CD4-positive, alpha-beta memory T cell (primary cell): Measurements from ENCODE around the gene PPFIA2. TPM values are rescaled to one million over a fixed set of nuclear protein-coding genes. Genes with fewer than 3 reads are reported as not detected.

ENCODE experiments used
- CTCF ChIA-PET: fragments of 350-600 bp; sonication (Branson Sonifier 250); formaldehyde crosslinking; loops from one replicate; lab custom pipeline; 2021; ENCODE audit warnings: inconsistent platforms; ENCODE audit not compliant: partially characterized antibody; lab: Charles Lee
- POLR2A ChIA-PET: fragments of 350-600 bp; sonication (Branson Sonifier 250); formaldehyde crosslinking; loops from one replicate; lab custom pipeline; 2021; ENCODE audit not compliant: partially characterized antibody; lab: Charles Lee
- DNase-seq, 5 donors: peaks; one replicate each; pipeline versions ENCODE4 v3.0.0 to v3.0.0-alpha.2; 2020 to 2022; ENCODE audit warnings: mixed read lengths in 1 of 5
- H3K27ac ChIP-seq: one replicate; pipeline ENCODE4 v1.7.0; 2013; ENCODE audit warnings: low read depth, low read length
- H3K27me3 ChIP-seq: 2 replicates; pipeline ENCODE4 v1.7.0; 2013; ENCODE audit warnings: mild to moderate bottlenecking, low read length, moderate library complexity; ENCODE audit not compliant: insufficient read depth
- H3K36me3 ChIP-seq: 2 replicates; pipeline ENCODE4 v1.7.0; 2013; ENCODE audit warnings: mild to moderate bottlenecking, low read length, moderate library complexity; ENCODE audit not compliant: insufficient read depth
- H3K4me1 ChIP-seq: 2 replicates; pipeline ENCODE4 v1.7.0; 2013; ENCODE audit warnings: mild to moderate bottlenecking, low read length, moderate library complexity; ENCODE audit not compliant: insufficient read depth
- H3K4me3 ChIP-seq, 2 donors: one replicate each; pipeline ENCODE4 v1.7.0; 2013; ENCODE audit warnings: low read length in 2 of 2, mild to moderate bottlenecking in 1 of 2
- H3K9me3 ChIP-seq, 2 donors: one replicate each; pipeline ENCODE4 v1.7.0; 2013; ENCODE audit warnings: low read length in 2 of 2, control low read depth in 1 of 2; ENCODE audit not compliant: control insufficient read depth in 1 of 2
- H3K27ac Mint-ChIP-seq, 7 donors: one replicate each; pipeline ENCODE4 v1.8.0; 2020 to 2021; ENCODE audit warnings: mixed read lengths in 7 of 7, mild to moderate bottlenecking in 6 of 7, inconsistent platforms in 3 of 7, moderate library complexity in 3 of 7
- H3K27me3 Mint-ChIP-seq, 2 donors: one replicate each; pipeline ENCODE4 v1.8.0; 2020 to 2021; ENCODE audit warnings: mixed read lengths in 2 of 2
- H3K36me3 Mint-ChIP-seq, 2 donors: one replicate each; pipeline ENCODE4 v1.8.0; 2020 to 2021; ENCODE audit warnings: mixed read lengths in 2 of 2, inconsistent platforms in 1 of 2, mild to moderate bottlenecking in 1 of 2
- H3K4me1 Mint-ChIP-seq, 4 donors: one replicate each; pipeline ENCODE4 v1.8.0; 2020 to 2021; ENCODE audit warnings: mixed read lengths in 4 of 4, mild to moderate bottlenecking in 1 of 4
- H3K4me3 Mint-ChIP-seq, 8 donors: one replicate each; pipeline ENCODE4 v1.8.0; 2020 to 2021; ENCODE audit warnings: mixed read lengths in 8 of 8, mild to moderate bottlenecking in 7 of 8, moderate library complexity in 6 of 8, inconsistent platforms in 3 of 8
- H3K9me3 Mint-ChIP-seq, 8 donors: one replicate each; pipeline ENCODE4 v1.8.0; 2020 to 2021; ENCODE audit warnings: mixed read lengths in 8 of 8, mild to moderate bottlenecking in 5 of 8, inconsistent platforms in 3 of 8, moderate library complexity in 1 of 8
- intact Hi-C: fragments of 100-400 bp; cut with micrococcal nuclease; formaldehyde crosslinking; loops from one replicate; pipeline ENCODE4 v1.15.1; 2023
- polyA plus RNA-seq, 2 donors: library from polyadenylated mRNA; unstranded; fragments of 300-500 nt; fragmentation: Illumina TruSeq; gene quantifications; one replicate each; pipeline ENCODE4 v1.2.3, GENCODE V29; 2021
- total RNA-seq, 2 experiments: library from RNA; stranded (reverse); gene quantifications; one replicate each; pipeline ENCODE4 v1.2.3, GENCODE V29; 2021

PPFIA2 gene
- total and polyA plus RNA-seq, 4 experiments from 2014 or later: not detected

DNA sequence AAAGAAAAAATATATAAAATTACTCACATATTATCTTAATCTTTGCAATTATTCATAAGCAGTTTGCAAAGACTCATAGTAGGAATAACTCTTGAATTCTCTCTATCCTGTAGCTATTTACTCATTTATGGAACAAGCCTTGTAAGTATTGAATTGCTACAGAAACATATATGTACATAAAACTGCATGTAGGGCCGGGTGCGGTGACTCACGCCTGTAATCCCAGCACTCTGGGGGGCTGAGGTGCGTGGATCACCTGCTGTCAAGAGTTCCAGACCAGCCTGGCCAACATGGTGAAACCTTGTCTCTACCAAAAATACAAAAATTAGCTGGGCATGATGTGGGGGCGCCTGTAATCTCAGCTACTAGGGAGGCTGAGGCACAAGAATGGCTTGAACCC, 286.2 kb downstream of the PPFIA2 start:
- intact Hi-C loops: no loop called here
- H3K4me3 ChIP-seq: no peak overlapping the region
- no peak overlapping the region for H3K27ac ChIP-seq
- no peaks in the 10 kb centered on the region for H3K36me3 ChIP-seq
- no peaks in the 10 kb centered on the region for H3K4me1 ChIP-seq
- POLR2A ChIA-PET: no interaction called here
- Mint-ChIP-seq H3K9me3 (peaks cover 0 to 5% (median 2%) of the 10 kb centered on the region in 8 donors), H3K27ac (no peak overlapping the region), H3K36me3 (no peaks in the 10 kb centered on the region), H3K4me3 (no peak overlapping the region), H3K4me1 (peaks cover 0 to 1% (median 0%) of the 10 kb centered on the region in 4 donors), H3K27me3 (no peaks in the 10 kb centered on the region)
- no peaks in the 10 kb centered on the region for H3K27me3 ChIP-seq
- no peaks in the 10 kb centered on the region for H3K9me3 ChIP-seq
- DNase-seq: no peak
- CTCF ChIA-PET: no interaction called here

DNA sequence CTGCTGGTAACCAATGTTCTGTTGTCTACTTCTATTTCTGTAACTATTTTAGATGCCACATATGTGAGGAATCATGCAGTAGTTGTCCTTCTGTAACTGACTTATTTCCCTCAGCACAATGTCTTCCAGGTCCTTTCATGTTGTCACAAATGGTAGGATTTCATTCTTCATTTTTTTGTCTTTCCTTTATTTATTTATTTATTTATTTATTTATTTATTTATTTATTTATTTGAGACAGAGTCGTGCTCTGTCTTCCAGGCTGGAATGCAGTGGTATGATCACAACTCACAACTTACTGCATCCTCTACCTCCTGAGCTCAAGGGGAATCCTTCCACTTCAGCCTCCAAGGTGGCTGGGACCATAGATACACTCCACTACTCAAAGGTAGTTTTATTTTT, 288.2 kb downstream of the PPFIA2 start:
- Mint-ChIP-seq H3K9me3 (peaks cover 0 to 5% (median 0%) of the 10 kb centered on the region in 8 donors), H3K4me3 (no peak overlapping the region), H3K27me3 (no peaks in the 10 kb centered on the region), H3K4me1 (no peaks in the 10 kb centered on the region), H3K36me3 (no peaks in the 10 kb centered on the region), H3K27ac (no peak overlapping the region)
- Histone ChIP-seq H3K4me1 (no peaks in the 10 kb centered on the region), H3K27ac (no peak overlapping the region), H3K4me3 (no peak overlapping the region), H3K36me3 (no peaks in the 10 kb centered on the region), H3K27me3 (no peaks in the 10 kb centered on the region), H3K9me3 (no peaks in the 10 kb centered on the region)
- intact Hi-C loops: no loop called here
- CTCF ChIA-PET: no interaction called here
- POLR2A ChIA-PET: no interaction called here
- no peak for DNase-seq

DNA sequence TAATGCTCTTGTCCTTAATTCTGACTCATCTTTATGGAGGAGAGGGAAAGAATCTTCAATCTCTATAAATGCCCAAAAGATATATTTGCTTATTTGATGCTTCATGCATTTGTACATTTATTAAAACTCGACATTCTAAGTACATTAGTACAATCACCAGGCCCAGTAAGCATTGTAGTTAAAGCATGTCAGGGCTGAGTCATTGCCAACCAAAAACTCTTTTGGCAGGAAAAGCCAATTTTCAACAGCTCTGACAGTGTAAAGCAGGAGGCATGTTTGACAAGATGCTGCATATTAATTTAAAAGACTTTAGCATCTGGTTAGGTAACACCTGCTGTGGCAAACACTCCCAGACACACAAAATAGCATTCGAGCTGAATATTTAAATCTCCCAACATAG, 290.9 kb downstream of the PPFIA2 start:
- H3K4me1 ChIP-seq: no peaks in the 10 kb centered on the region
- CTCF ChIA-PET: no interaction called here
- DNase-seq: no peak
- H3K27ac Mint-ChIP-seq: no peak overlapping the region
- no peaks in the 10 kb centered on the region for H3K4me1 Mint-ChIP-seq
- H3K9me3 Mint-ChIP-seq: peaks cover 0 to 7% (median 1%) of the 10 kb centered on the region in 8 donors
- no peaks in the 10 kb centered on the region for H3K27me3 ChIP-seq
- no peaks in the 10 kb centered on the region for H3K9me3 ChIP-seq
- H3K27ac ChIP-seq: no peak overlapping the region
- H3K36me3 ChIP-seq: no peaks in the 10 kb centered on the region
- POLR2A ChIA-PET: no interaction called here
- no peaks in the 10 kb centered on the region for H3K36me3 Mint-ChIP-seq
- H3K27me3 Mint-ChIP-seq: no peaks in the 10 kb centered on the region
- no peak overlapping the region for H3K4me3 ChIP-seq
- intact Hi-C loops: no loop called here
- no peak overlapping the region for H3K4me3 Mint-ChIP-seq

DNA sequence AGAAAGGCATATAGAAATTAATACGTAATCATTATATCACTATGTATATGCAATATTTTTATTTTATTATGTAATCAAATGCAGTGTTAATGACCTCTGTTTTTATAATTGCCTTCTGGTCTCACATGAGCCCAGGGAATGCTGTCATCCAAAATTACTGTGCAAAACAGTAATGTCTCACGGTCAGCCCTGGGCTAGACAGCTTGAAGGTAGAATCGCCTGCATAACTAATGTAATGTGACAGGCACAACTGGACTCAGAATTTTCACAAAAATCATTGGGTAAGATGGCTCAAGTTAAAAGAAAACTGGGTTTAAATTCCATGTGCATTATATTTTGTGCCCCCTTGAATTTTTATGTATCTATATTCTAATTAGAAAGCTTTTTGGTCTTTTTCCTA, 293.3 kb downstream of the PPFIA2 start:
- Histone ChIP-seq H3K4me1 (no peaks in the 10 kb centered on the region), H3K27ac (no peak overlapping the region), H3K4me3 (no peak overlapping the region), H3K27me3 (no peaks in the 10 kb centered on the region), H3K9me3 (no peaks in the 10 kb centered on the region), H3K36me3 (no peaks in the 10 kb centered on the region)
- Mint-ChIP-seq H3K4me3 (no peak overlapping the region), H3K27ac (no peak overlapping the region), H3K4me1 (no peaks in the 10 kb centered on the region), H3K27me3 (no peaks in the 10 kb centered on the region), H3K9me3 (peaks cover 0 to 8% (median 0%) of the 10 kb centered on the region in 8 donors), H3K36me3 (no peaks in the 10 kb centered on the region)
- ChIA-PET CTCF (no interaction called here), POLR2A (no interaction called here)
- DNase-seq: no peak
- intact Hi-C loops: no loop called here

DNA sequence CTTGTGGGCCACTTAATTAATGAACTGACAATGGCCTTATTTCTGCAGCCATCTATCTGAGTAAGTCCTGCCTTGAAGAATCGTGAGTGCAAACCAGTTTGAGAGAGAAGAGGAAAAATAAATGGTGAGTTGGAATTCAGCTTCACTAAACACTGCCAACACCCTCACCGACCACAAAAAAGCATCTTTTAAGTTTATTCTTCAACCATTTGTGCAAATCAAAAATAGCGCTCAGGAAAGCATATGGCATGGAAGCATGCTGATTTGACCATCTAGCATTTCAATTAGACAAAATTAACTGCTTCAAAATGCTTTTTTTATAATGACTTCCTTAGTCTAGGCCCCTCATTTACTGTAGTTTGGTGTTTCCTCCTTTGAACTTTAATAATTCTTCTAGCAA, 294.0 kb downstream of the PPFIA2 start:
- Histone ChIP-seq H3K9me3 (no peaks in the 10 kb centered on the region), H3K4me3 (no peak overlapping the region), H3K27me3 (no peaks in the 10 kb centered on the region), H3K36me3 (no peaks in the 10 kb centered on the region), H3K27ac (no peak overlapping the region), H3K4me1 (no peaks in the 10 kb centered on the region)
- Mint-ChIP-seq H3K4me1 (no peaks in the 10 kb centered on the region), H3K27ac (no peak overlapping the region), H3K9me3 (peaks cover 0 to 11% (median 3%) of the 10 kb centered on the region in 8 donors), H3K27me3 (no peaks in the 10 kb centered on the region), H3K4me3 (no peak overlapping the region), H3K36me3 (no peaks in the 10 kb centered on the region)
- DNase-seq: no peak
- intact Hi-C loops: no loop called here
- ChIA-PET POLR2A (no interaction called here), CTCF (no interaction called here)

DNA sequence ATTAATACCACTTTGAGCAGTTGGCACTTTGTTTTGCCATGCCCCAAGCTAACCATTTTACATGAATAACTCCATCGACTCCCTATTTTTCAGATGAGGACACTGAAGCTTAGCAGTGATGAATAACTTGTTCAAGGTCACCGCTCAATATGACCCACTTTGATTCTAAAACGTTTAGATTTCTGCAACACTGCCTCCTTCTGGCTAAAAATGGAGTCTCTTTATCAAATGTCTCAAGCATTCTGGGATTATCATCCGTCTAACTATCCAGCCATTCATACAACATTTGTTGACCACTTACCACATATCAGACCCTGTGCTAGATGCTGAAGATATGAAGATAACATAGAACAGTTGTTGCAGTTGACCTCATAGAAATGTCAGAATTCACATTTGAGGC, 298.0 kb downstream of the PPFIA2 start:
- no peak for DNase-seq
- Mint-ChIP-seq H3K27ac (no peak overlapping the region), H3K4me3 (no peak overlapping the region), H3K4me1 (no peaks in the 10 kb centered on the region), H3K27me3 (no peaks in the 10 kb centered on the region), H3K36me3 (no peaks in the 10 kb centered on the region), H3K9me3 (peaks cover 0 to 10% (median 1%) of the 10 kb centered on the region in 8 donors)
- Histone ChIP-seq H3K4me1 (no peaks in the 10 kb centered on the region), H3K4me3 (no peak overlapping the region), H3K9me3 (no peaks in the 10 kb centered on the region), H3K27ac (no peak overlapping the region), H3K36me3 (no peaks in the 10 kb centered on the region), H3K27me3 (no peaks in the 10 kb centered on the region)
- intact Hi-C loops: no loop called here
- CTCF ChIA-PET: no interaction called here
- POLR2A ChIA-PET: no interaction called here

DNA sequence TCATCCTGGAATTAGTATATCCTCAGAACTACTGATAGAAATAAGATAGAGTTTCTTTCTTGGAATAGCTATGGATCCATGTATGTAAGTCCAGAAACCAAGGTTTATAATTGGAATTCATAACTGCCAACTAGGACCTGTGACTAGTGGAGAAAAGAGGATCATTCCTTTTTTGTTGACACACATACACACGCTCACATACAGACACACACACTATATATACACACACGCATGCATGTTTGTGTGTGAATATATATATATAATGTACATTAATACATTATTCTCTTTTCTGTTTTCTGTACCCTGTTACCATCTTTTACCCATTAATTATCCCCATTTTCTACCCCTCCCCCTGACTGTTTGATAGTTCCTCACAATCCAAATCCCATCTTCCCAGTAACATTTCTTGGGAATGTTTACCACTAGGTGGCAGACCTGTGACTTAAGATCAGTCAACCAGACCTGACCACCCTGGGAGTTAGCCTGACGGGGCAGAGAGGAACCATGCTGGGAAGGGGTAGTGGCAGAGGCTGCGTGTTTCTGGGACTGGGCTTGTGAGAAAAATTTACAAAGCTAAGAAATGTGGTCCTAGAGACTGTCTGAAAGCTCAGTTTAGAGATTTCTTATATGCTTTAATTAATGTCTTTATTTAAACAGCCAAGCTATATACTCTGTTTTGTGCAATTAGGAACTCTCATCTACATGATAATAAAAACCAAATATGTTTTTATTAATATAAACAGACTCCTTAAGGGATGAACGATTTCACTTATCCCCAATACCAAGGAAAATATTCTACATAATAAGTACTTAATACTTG, 308.0 kb downstream of the PPFIA2 start:
- H3K4me1 Mint-ChIP-seq: no peaks in the 10 kb centered on the region
- no peaks in the 10 kb centered on the region for H3K27me3 ChIP-seq
- H3K4me1 ChIP-seq: no peaks in the 10 kb centered on the region
- DNase-seq: no peak
- CTCF ChIA-PET: no interaction called here
- no peak overlapping the region for H3K27ac Mint-ChIP-seq
- peaks cover 0 to 5% (median under 1%) of the 10 kb centered on the region in 8 donors for H3K9me3 Mint-ChIP-seq
- no peaks in the 10 kb centered on the region for H3K27me3 Mint-ChIP-seq
- intact Hi-C loops: no loop called here
- H3K9me3 ChIP-seq: no peaks in the 10 kb centered on the region
- no peaks in the 10 kb centered on the region for H3K36me3 ChIP-seq
- H3K27ac ChIP-seq: no peak overlapping the region
- H3K4me3 ChIP-seq: no peak overlapping the region
- no peak overlapping the region for H3K4me3 Mint-ChIP-seq
- POLR2A ChIA-PET: no interaction called here
- no peaks in the 10 kb centered on the region for H3K36me3 Mint-ChIP-seq
